H1 (cell line): Measurements from ENCODE around the gene ACCSL. TPM values are rescaled to one million over a fixed set of nuclear protein-coding genes. Genes with fewer than 3 reads are reported as not detected.

Experiments used
- CTCF ChIA-PET: fragments of 300-600 bp; sonication (Branson Sonifier 250); formaldehyde crosslinking; loops from one replicate; lab custom pipeline; 2021; ENCODE audit not compliant: partially characterized antibody; lab: Charles Lee
- POLR2A ChIA-PET: fragments of 300-600 bp; sonication (Branson Sonifier 250); formaldehyde crosslinking; loops from one replicate; lab custom pipeline; 2021; ENCODE audit warnings: inconsistent platforms; ENCODE audit not compliant: partially characterized antibody; lab: Charles Lee
- DNase-seq, 2 experiments: peaks; one replicate each; pipeline versions ENCODE4 v3.0.0 to v3.0.0-alpha.2; 2010 to 2022; ENCODE audit warnings: low spot score in 2 of 2, low read depth in 1 of 2, mixed read lengths in 1 of 2
- FAIRE-seq: peaks from 2 replicates; lab custom pipeline; 2011; peaks lifted over from hg19 to GRCh38; lab: Jason Lieb, UNC
- H2AFZ ChIP-seq: 2 replicates; pipeline ENCODE4 v1.8.1; 2012; ENCODE audit warnings: low read length, inconsistent platforms
- H2AK5ac ChIP-seq: 2 replicates; pipeline ENCODE4 v1.6.1; 2013; ENCODE audit warnings: low read depth, low read length
- H2BK120ac ChIP-seq: replicated peaks from 2 replicates; pipeline ENCODE3; 2013; ENCODE audit warnings: low read depth, low read length, inconsistent platforms
- H2BK12ac ChIP-seq: 2 replicates; pipeline ENCODE4 v1.6.1; 2013; ENCODE audit warnings: low read depth, low read length
- H2BK15ac ChIP-seq: 2 replicates; pipeline ENCODE4 v1.6.1; 2013; ENCODE audit warnings: low read length
- H2BK20ac ChIP-seq: 2 replicates; pipeline ENCODE4 v1.6.1; 2013; ENCODE audit warnings: low read length
- H2BK5ac ChIP-seq: 2 replicates; pipeline ENCODE4 v1.6.1; 2013; ENCODE audit warnings: low read depth, low read length
- H3K14ac ChIP-seq: 2 replicates; pipeline ENCODE4 v1.6.1; 2013; ENCODE audit warnings: inconsistent platforms; ENCODE audit not compliant: insufficient read length
- H3K18ac ChIP-seq: 2 replicates; pipeline ENCODE4 v1.6.1; 2013; ENCODE audit warnings: low read length; ENCODE audit errors: extremely low read depth
- H3K23ac ChIP-seq: 2 replicates; pipeline ENCODE4 v1.6.1; 2013; ENCODE audit warnings: inconsistent platforms; ENCODE audit not compliant: insufficient read length
- H3K23me2 ChIP-seq: 2 replicates; pipeline ENCODE4 v1.6.1; 2013; ENCODE audit warnings: low read depth, low read length
- H3K27ac ChIP-seq: 2 replicates; pipeline ENCODE4 v1.6.1; 2011; ENCODE audit warnings: low read depth, low read length, inconsistent platforms
- H3K27me3 ChIP-seq, 4 experiments: replicated peaks in 1 of 4; 1 replicate in 1 of 4; 2 replicates in 3 of 4; pipeline versions ENCODE4 v1.6.1 to v1.8.1; 2011 to 2013; ENCODE audit warnings: low read length in 3 of 4, mild to moderate bottlenecking in 3 of 4, inconsistent platforms in 2 of 4, mixed read lengths in 2 of 4, moderate library complexity in 1 of 4; ENCODE audit not compliant: control insufficient read depth in 3 of 4, insufficient read depth in 3 of 4; ENCODE audit errors: extremely low read depth in 1 of 4
- H3K36me3 ChIP-seq, 4 experiments: 2 replicates each; pipeline versions ENCODE4 v1.6.1 to v1.8.1; 2011 to 2013; ENCODE audit warnings: mild to moderate bottlenecking in 4 of 4, low read length in 3 of 4, moderate library complexity in 2 of 4, control low read depth in 1 of 4, inconsistent platforms in 1 of 4; ENCODE audit not compliant: insufficient read depth in 4 of 4, control insufficient read depth in 2 of 4
- H3K4ac ChIP-seq: replicated peaks from 2 replicates; pipeline ENCODE3; 2013; ENCODE audit warnings: low read length, low read depth, mixed read lengths, inconsistent platforms; ENCODE audit not compliant: insufficient read length
- H3K4me1 ChIP-seq, 4 experiments: replicated peaks in 1 of 4; 1 replicate in 1 of 4; 2 replicates in 3 of 4; pipeline versions ENCODE4 v1.6.1 to v1.8.1; 2011 to 2013; ENCODE audit warnings: low read length in 3 of 4, inconsistent platforms in 2 of 4, mixed read lengths in 1 of 4; ENCODE audit not compliant: insufficient read depth in 4 of 4, control insufficient read depth in 3 of 4
- H3K4me2 ChIP-seq, 2 experiments: 2 replicates each; pipeline versions ENCODE4 v1.6.1 to v1.8.1; 2011 to 2013; ENCODE audit warnings: low read depth in 2 of 2, low read length in 2 of 2, control low read depth in 1 of 2, inconsistent platforms in 1 of 2, mild to moderate bottlenecking in 1 of 2; ENCODE audit not compliant: insufficient read depth in 1 of 2
- H3K4me3 ChIP-seq, 4 experiments: fragments of 200-600, 300-600 bp in 1 of 4; sonication (generic), shearing (Covaris generic), sonication (Bioruptor Twin) in 1 of 4; 2 replicates each; pipeline versions ENCODE4 v1.5.1 to v1.8.1; 2011 to 2016; ENCODE audit warnings: low read length in 4 of 4, low read depth in 3 of 4, control low read depth in 2 of 4, inconsistent platforms in 2 of 4, mild to moderate bottlenecking in 2 of 4, mixed read lengths in 1 of 4, moderate library complexity in 1 of 4; ENCODE audit not compliant: insufficient read depth in 2 of 4; ENCODE audit errors: extremely low read depth in 1 of 4
- H3K56ac ChIP-seq: replicated peaks from 2 replicates; pipeline ENCODE3; 2013; ENCODE audit warnings: low read depth, mild to moderate bottlenecking, mixed read lengths, low read length, inconsistent platforms; ENCODE audit not compliant: insufficient read length
- H3K79me1 ChIP-seq: 2 replicates; pipeline ENCODE4 v1.6.1; 2013; ENCODE audit warnings: low read depth, low read length, control low read depth
- H3K79me2 ChIP-seq, 2 experiments: 2 replicates each; pipeline versions ENCODE4 v1.6.1 to v1.8.1; 2012 to 2013; ENCODE audit warnings: low read length in 2 of 2, mild to moderate bottlenecking in 2 of 2, inconsistent platforms in 1 of 2; ENCODE audit not compliant: insufficient read depth in 2 of 2, control insufficient read depth in 1 of 2
- H3K9ac ChIP-seq, 4 experiments: replicated peaks in 1 of 4; 1 replicate in 1 of 4; 2 replicates in 3 of 4; pipeline versions ENCODE4 v1.6.1 to v1.8.1; 2011 to 2013; ENCODE audit warnings: low read depth in 3 of 4, low read length in 3 of 4, control low read depth in 2 of 4, mild to moderate bottlenecking in 2 of 4, moderate library complexity in 2 of 4, inconsistent platforms in 1 of 4; ENCODE audit errors: extremely low read depth in 1 of 4
- H3K9me3 ChIP-seq, 2 experiments: 2 replicates each; pipeline versions ENCODE4 v1.6.1 to v1.8.1; 2012 to 2013; ENCODE audit warnings: mild to moderate bottlenecking in 2 of 2, moderate library complexity in 2 of 2, control low read depth in 1 of 2, inconsistent platforms in 1 of 2, low read depth in 1 of 2, low read length in 1 of 2, mixed read lengths in 1 of 2; ENCODE audit not compliant: insufficient read depth in 2 of 2
- H4K20me1 ChIP-seq, 2 experiments: replicated peaks in 1 of 2; 2 replicates each; pipeline versions ENCODE3 to v1.8.1; 2011 to 2013; ENCODE audit warnings: inconsistent platforms in 2 of 2, low read length in 2 of 2, mild to moderate bottlenecking in 1 of 2; ENCODE audit not compliant: insufficient read depth in 2 of 2, control insufficient read depth in 1 of 2
- H4K5ac ChIP-seq: 2 replicates; pipeline ENCODE4 v1.6.1; 2013; ENCODE audit warnings: low read length, low read depth, mixed read lengths, inconsistent platforms; ENCODE audit not compliant: insufficient read length
- H4K8ac ChIP-seq: 2 replicates; pipeline ENCODE4 v1.8.0; 2013; ENCODE audit warnings: mild to moderate bottlenecking, moderate library complexity, low read length, inconsistent platforms; ENCODE audit not compliant: insufficient read depth; ENCODE audit errors: extremely low read depth
- H4K91ac ChIP-seq: replicated peaks from 2 replicates; pipeline ENCODE3; 2013; ENCODE audit warnings: low read length, mixed read lengths, inconsistent platforms; ENCODE audit not compliant: insufficient read length
- EGR1 ChIP-seq: IDR thresholded peaks from 2 replicates; pipeline ENCODE4 v1.6.1; 2011; ENCODE audit warnings: low read depth, low read length, borderline replicate concordance
- RNF2 ChIP-seq: fragments of 200-900, 300-1000 bp; sonication (generic); IDR thresholded peaks from 2 replicates; pipeline ENCODE4 v1.7.1; 2016; ENCODE audit warnings: borderline replicate concordance, low read depth, mild to moderate bottlenecking, antibody characterized with exemption, low read length; ENCODE audit not compliant: poor library complexity, severe bottlenecking; ENCODE audit errors: missing control alignments
- WGBS, 2 experiments: shearing (Covaris generic) in 1 of 2; methylation state at CpG; one replicate each; pipeline versions ENCODE4 v1.1.6 to v1.1.7; 2013 to 2015; ENCODE audit warnings: low lambda C conversion rate in 2 of 2, mixed read lengths in 2 of 2, inconsistent platforms in 1 of 2, low coverage in 1 of 2, missing lambda C conversion rate in 1 of 2; ENCODE audit not compliant: insufficient replicate concordance in 2 of 2, insufficient coverage in 1 of 2, insufficient read length in 1 of 2; ENCODE audit errors: extremely low coverage in 1 of 2, missing lambda C conversion rate in 1 of 2; 5-methylcytosine and 5-hydroxymethylcytosine counted together
- polyA plus RNA-seq, 7 experiments: library from polyadenylated mRNA; depleted of rRNA in 3 of 7; stranded (reverse) in 5 of 7; unstranded in 2 of 7; fragments of >200 nt in 5 of 7; fragments of 200-250 nt in 2 of 7; gene quantifications; 1 replicate in 5 of 7; 2 replicates in 1 of 7; 4 replicates in 1 of 7; pipeline versions ENCODE4 v1.2.1 to v1.2.3, GENCODE V29; 2011 to 2013; ENCODE audit warnings: missing spikeins in 2 of 7, mixed read lengths in 2 of 7
- total RNA-seq: library from RNA; stranded (reverse); fragmentation: NEBNext Ultra II Directional; extraction: Animal tissue kit (Norgen Biotek cat#: 25700); gene quantifications from 2 replicates; pipeline ENCODE4 v1.2.1, GENCODE V29; 2021
- TF ChIP-seq, protein P1 (sequence below): IDR thresholded peaks from 2 replicates; pipeline ENCODE4 v1.6.1; 2012; ENCODE audit warnings: inconsistent platforms

The ACCSL gene
- total and polyA plus RNA-seq, 2 of the 8 experiments (the other 6 are each of a cell fraction or from before 2014, with no cell fraction given) = not detected

- H4K20me1 ChIP-seq = no peaks in the 10 kb centered on the region
- no peak overlapping the region for H2AFZ ChIP-seq
- TF ChIP-seq, protein P1, sequence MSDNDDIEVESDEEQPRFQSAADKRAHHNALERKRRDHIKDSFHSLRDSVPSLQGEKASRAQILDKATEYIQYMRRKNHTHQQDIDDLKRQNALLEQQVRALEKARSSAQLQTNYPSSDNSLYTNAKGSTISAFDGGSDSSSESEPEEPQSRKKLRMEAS = no peak
- TF ChIP-seq EGR1 (no peak), RNF2 (no peak)
- no peak overlapping the region for H3K4ac ChIP-seq
- peak overlapping the region; percentile 51 to 78; a peak in 3 of 4 replicates for H3K4me2 ChIP-seq
- H3K79me1 ChIP-seq = no peaks in the 10 kb centered on the region
- DNase-seq (no peak), FAIRE-seq (no peak)
- H3K79me2 ChIP-seq = no peaks in the 10 kb centered on the region
- no peak overlapping the region for H2BK5ac ChIP-seq
- H3K14ac ChIP-seq = no peak overlapping the region
- peaks cover 0 to 4% (median 2%) of the 10 kb centered on the region in 4 experiments; a peak in 3 of 7 replicates for H3K27me3 ChIP-seq
- peaks cover 9% of the 10 kb centered on the region for H3K23me2 ChIP-seq
- H3K9ac ChIP-seq = no peak overlapping the region
- no peak overlapping the region for H4K5ac ChIP-seq
- H3K27ac ChIP-seq = no peak overlapping the region
- 70% methylated on average over 5 of the region's 5 CpGs; no CpG with 5 or more reads in 1 of the 2 experiments for WGBS, 2 experiments
- no peaks in the 10 kb centered on the region for H3K36me3 ChIP-seq
- no peak overlapping the region for H3K18ac ChIP-seq
- H2BK12ac ChIP-seq = no peak overlapping the region
- no peak overlapping the region for H2BK20ac ChIP-seq
- peaks cover 2 to 7% (median 4%) of the 10 kb centered on the region in 4 experiments for H3K4me1 ChIP-seq
- no peak overlapping the region for H2BK15ac ChIP-seq
- no peak overlapping the region for H2AK5ac ChIP-seq
- H3K56ac ChIP-seq = no peak overlapping the region
- H2BK120ac ChIP-seq = no peak overlapping the region
- H4K8ac ChIP-seq = no peak overlapping the region
- H3K9me3 ChIP-seq = no peaks in the 10 kb centered on the region; a peak in 1 of 4 replicates
- H4K91ac ChIP-seq = no peak overlapping the region
- ChIA-PET CTCF (interaction anchor here (1.1 to 2.9 kb wide), 5 partner anchors 10 to 119 kb away, joined by 3 to 16 read pairs (median 5); partner anchors contain the start of gene EXT2), POLR2A (interaction anchor here (0.7 kb wide), 1 partner anchor 509 kb away, joined by 3 read pairs; no protein-coding TSS in a partner anchor)
- peak overlapping the region in 1 of 4 experiments; percentile 68; a peak in 2 of 8 replicates for H3K4me3 ChIP-seq
- H3K23ac ChIP-seq = no peak overlapping the region
These were observed 19.5 kb downstream of the ACCSL start for GRCh38 chr11:44067266-44067665.
